ENCODE results near the gene XYLT2.
"Not testable (repeated sequence)": the region's sequence is repeated elsewhere in the genome, so short reads cannot be mapped to it uniquely, and the experiment has no call there.

Gene XYLT2

GRCh38 chr17:50329716-50330115 lies 16.2 kb upstream of the XYLT2 start:
- no peaks in the 10 kb centered on the region for H3K4me1 ChIP-seq
- DNase-seq (ENCODE audit: low spot score in 2 of 2), result no peak
- no peak overlapping the region for H3K4me3 ChIP-seq
- no peaks in the 10 kb centered on the region for H3K36me3 ChIP-seq (replicated peaks)
- in situ Hi-C loops (cut with MboI; ENCODE audit: low sequenced_read_pairs), result no loop called here
- no peaks in the 10 kb centered on the region for H3K9me3 ChIP-seq
- H3K27me3 ChIP-seq (ENCODE audit: low read depth), result no peaks in the 10 kb centered on the region

- in situ Hi-C loops (cut with MboI; ENCODE audit: low sequenced_read_pairs), result no loop called here
- H3K4me3 ChIP-seq, result no peak overlapping the region
- no peaks in the 10 kb centered on the region for H3K4me1 ChIP-seq
- no peaks in the 10 kb centered on the region for H3K36me3 ChIP-seq (replicated peaks)
- DNase-seq (ENCODE audit: low spot score in 2 of 2), result no peak
- H3K27me3 ChIP-seq (ENCODE audit: low read depth), result no peaks in the 10 kb centered on the region
- H3K9me3 ChIP-seq, result no peaks in the 10 kb centered on the region
Measured at GRCh38 chr17:50330151-50330775, 15.7 kb upstream of the XYLT2 start.

GRCh38 chr17:50331085-50331791 lies 14.7 kb upstream of the XYLT2 start:
- in situ Hi-C loops (cut with MboI; ENCODE audit: low sequenced_read_pairs), result no loop called here
- peaks cover 3% of the 10 kb centered on the region; the same call in 1 of the 2 replicates for H3K27me3 ChIP-seq (ENCODE audit: low read depth)

DNA sequence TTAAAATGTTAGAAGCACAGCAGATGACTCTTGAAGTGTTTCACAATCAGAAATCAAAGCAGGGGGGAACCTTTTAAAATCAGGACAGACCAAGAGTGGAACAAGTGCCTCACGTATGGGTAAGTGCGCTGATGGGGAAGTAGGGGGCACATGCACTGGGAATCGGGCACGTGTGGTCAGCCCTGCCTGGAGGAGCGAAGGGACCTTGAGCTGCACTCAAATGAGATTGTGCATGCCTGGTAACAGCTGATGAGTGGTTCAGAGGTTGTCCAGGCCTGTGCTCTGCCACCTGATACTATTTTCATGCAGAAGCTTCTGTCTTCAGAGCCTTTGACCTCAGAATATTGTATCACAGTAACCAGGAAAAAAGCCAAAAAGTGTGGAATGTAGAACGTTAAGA lies 13.7 kb upstream of the XYLT2 start:
- H3K4me1 ChIP-seq, result no peaks in the 10 kb centered on the region
- no peaks in the 10 kb centered on the region for H3K36me3 ChIP-seq (replicated peaks)
- H3K9me3 ChIP-seq, result no peaks in the 10 kb centered on the region
- DNase-seq (ENCODE audit: low spot score in 2 of 2), result no peak
- in situ Hi-C loops (cut with MboI; ENCODE audit: low sequenced_read_pairs), result no loop called here
- H3K4me3 ChIP-seq, result no peak overlapping the region
- peaks cover 4% of the 10 kb centered on the region; the same call in 1 of the 2 replicates for H3K27me3 ChIP-seq (ENCODE audit: low read depth)

More at GRCh38 chr17:50331085-50331791, 14.7 kb upstream of the XYLT2 start:
- no peak overlapping the region for H3K4me3 ChIP-seq
- H3K36me3 ChIP-seq (replicated peaks), result no peaks in the 10 kb centered on the region
- H3K9me3 ChIP-seq, result no peaks in the 10 kb centered on the region
- H3K4me1 ChIP-seq, result no peaks in the 10 kb centered on the region
- no peak for DNase-seq (ENCODE audit: low spot score in 2 of 2)

DNA sequence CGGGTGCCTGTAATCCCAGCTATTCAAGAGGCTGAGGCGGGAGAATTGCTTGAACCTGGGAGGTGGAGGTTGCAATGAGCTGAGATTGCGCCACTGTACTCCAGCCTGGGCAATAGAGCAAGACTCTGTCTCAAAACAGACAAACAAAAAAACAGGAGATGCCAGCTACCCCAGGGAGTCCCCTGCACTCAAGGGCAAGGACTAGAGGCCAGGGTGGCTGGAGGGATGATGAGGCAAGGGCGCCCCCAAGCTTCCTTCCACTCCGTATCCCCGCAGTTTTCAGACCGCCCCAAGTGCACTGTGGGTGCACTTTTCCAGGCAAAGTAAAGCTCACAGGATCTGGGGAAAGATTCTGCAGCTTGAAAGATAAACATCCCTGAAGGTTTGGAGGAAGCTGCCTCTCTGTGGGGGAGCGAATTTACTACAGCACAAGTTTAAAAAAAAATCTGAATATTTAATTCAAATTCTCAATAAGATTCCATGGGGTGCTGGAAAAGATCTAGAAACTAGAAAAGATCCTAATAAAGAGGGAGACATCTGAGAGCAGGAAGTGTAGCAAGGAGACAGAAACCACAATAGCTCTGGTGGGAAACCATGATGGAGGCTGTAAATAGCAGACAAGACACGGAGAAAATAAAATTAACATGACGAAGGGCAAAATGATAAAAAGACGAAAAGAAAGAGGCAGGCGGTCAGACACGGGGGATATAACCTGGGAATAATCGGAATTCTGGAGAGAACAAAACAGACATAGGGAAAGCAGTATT lies 12.5 kb upstream of the XYLT2 start:
- H3K27me3 ChIP-seq (ENCODE audit: low read depth); in situ Hi-C loops (cut with MboI; ENCODE audit: low sequenced_read_pairs); H3K4me3 ChIP-seq; H3K4me1 ChIP-seq; DNase-seq (ENCODE audit: low spot score in 2 of 2); H3K36me3 ChIP-seq (replicated peaks); H3K9me3 ChIP-seq: not testable (repeated sequence)

GRCh38 chr17:50337956-50338355 lies 8.0 kb upstream of the XYLT2 start:
- in situ Hi-C loops (cut with MboI; ENCODE audit: low sequenced_read_pairs), result no loop called here
- H3K4me3 ChIP-seq, result no peak overlapping the region
- H3K4me1 ChIP-seq, result no peaks in the 10 kb centered on the region
- peaks cover 4% of the 10 kb centered on the region; the same call in 1 of the 2 replicates for H3K27me3 ChIP-seq (ENCODE audit: low read depth)
- no peak for DNase-seq (ENCODE audit: low spot score in 2 of 2)
- H3K36me3 ChIP-seq (replicated peaks), result no peaks in the 10 kb centered on the region
- 0 out of 2 replicates have a peak, but pooled peaks cover 6% of the 10 kb centered on the region for H3K9me3 ChIP-seq

DNA sequence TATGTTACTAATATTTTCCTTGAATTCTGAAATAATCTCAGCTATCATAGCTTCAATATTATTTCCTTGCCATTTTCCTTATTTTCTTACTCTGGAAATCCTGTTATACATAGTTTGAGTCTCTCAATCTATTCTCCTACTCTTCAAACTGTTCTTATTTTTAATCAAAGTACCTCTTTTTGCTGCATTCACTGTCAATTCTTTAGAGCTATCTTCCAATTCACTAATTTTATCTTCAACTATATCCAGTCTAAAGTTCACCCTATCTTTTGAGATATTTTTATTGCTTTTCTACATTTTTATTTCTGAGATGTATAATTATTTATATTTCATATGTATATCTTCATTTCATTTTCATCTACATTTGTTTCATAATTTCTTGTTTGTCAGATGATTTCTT lies 7.3 kb upstream of the XYLT2 start:
- in situ Hi-C loops (cut with MboI; ENCODE audit: low sequenced_read_pairs), result no loop called here
- H3K9me3 ChIP-seq, result 0 out of 2 replicates have a peak, but pooled peaks cover 6% of the 10 kb centered on the region
- H3K4me1 ChIP-seq, result no peaks in the 10 kb centered on the region
- DNase-seq (ENCODE audit: low spot score in 2 of 2), result no peak
- H3K4me3 ChIP-seq, result no peak overlapping the region
- H3K36me3 ChIP-seq (replicated peaks), result no peaks in the 10 kb centered on the region
- peaks cover 4% of the 10 kb centered on the region; the same call in 1 of the 2 replicates for H3K27me3 ChIP-seq (ENCODE audit: low read depth)

- H3K36me3 ChIP-seq (replicated peaks), result no peaks in the 10 kb centered on the region
- H3K4me3 ChIP-seq, result no peak overlapping the region
- H3K9me3 ChIP-seq, result 0 out of 2 replicates have a peak, but pooled peaks cover 6% of the 10 kb centered on the region
- in situ Hi-C loops (cut with MboI; ENCODE audit: low sequenced_read_pairs), result no loop called here
- no peak for DNase-seq (ENCODE audit: low spot score in 2 of 2)
- H3K27me3 ChIP-seq (ENCODE audit: low read depth), result peaks cover 4% of the 10 kb centered on the region; the same call in 1 of the 2 replicates
- H3K4me1 ChIP-seq, result peaks cover 2% of the 10 kb centered on the region; the same call in 1 of the 2 replicates
Measured at GRCh38 chr17:50339381-50339780, 6.5 kb upstream of the XYLT2 start.

DNA sequence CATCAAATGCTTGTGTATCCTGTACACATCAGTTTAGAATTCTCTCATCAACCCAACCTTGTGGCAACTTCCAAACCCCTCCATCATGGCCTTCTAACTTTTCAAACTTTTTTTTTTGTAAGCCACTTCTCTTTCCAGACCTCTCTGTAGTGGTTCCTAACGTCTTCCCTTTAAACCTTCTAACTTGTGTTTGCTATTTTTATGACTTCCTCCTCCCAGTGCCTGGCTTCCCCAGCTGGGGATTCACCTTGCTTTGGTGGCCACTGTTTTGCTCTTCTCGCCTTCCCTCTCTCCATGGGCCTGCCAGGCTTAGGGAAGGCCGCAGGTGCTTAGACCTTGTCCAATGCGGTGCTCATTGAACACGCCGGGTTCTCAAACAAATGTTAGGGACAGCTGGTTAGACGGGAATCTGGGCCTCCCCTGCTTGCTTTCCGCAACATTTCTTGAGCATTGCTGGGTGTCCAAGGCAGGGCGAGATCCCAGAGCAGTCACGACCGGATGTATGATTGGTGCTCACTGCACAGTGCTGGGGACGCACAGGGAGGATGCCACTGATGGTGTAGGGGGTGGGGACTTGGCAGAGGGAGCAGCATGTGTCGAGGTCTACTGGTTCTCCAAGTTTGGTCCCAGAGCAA lies 1.1 kb upstream of the XYLT2 start:
- no peaks in the 10 kb centered on the region for H3K36me3 ChIP-seq (replicated peaks)
- no peaks in the 10 kb centered on the region; the same call in 1 of the 2 replicates for H3K27me3 ChIP-seq (ENCODE audit: low read depth)
- 0 out of 2 replicates have a peak, but pooled peaks cover 6% of the 10 kb centered on the region for H3K9me3 ChIP-seq
- no peak for DNase-seq (ENCODE audit: low spot score in 2 of 2)
- in situ Hi-C loops (cut with MboI; ENCODE audit: low sequenced_read_pairs), result no loop called here
- no peak overlapping the region for H3K4me3 ChIP-seq
- peaks cover 11% of the 10 kb centered on the region for H3K4me1 ChIP-seq

GRCh38 chr17:50346313-50347116 lies 589 bp downstream of the XYLT2 start:
- H3K9me3 ChIP-seq, result 0 out of 2 replicates have a peak, but pooled peaks cover 6% of the 10 kb centered on the region
- in situ Hi-C loops (cut with MboI; ENCODE audit: low sequenced_read_pairs), result no loop called here
- no peaks in the 10 kb centered on the region for H3K36me3 ChIP-seq (replicated peaks)
- DNase-seq (ENCODE audit: low spot score in 2 of 2), result peak; percentile 28 to 72
- H3K4me1 ChIP-seq, result peaks cover 11% of the 10 kb centered on the region
- no peaks in the 10 kb centered on the region for H3K27me3 ChIP-seq (ENCODE audit: low read depth)
- H3K4me3 ChIP-seq, result peak overlapping the region; percentile 80

DNA sequence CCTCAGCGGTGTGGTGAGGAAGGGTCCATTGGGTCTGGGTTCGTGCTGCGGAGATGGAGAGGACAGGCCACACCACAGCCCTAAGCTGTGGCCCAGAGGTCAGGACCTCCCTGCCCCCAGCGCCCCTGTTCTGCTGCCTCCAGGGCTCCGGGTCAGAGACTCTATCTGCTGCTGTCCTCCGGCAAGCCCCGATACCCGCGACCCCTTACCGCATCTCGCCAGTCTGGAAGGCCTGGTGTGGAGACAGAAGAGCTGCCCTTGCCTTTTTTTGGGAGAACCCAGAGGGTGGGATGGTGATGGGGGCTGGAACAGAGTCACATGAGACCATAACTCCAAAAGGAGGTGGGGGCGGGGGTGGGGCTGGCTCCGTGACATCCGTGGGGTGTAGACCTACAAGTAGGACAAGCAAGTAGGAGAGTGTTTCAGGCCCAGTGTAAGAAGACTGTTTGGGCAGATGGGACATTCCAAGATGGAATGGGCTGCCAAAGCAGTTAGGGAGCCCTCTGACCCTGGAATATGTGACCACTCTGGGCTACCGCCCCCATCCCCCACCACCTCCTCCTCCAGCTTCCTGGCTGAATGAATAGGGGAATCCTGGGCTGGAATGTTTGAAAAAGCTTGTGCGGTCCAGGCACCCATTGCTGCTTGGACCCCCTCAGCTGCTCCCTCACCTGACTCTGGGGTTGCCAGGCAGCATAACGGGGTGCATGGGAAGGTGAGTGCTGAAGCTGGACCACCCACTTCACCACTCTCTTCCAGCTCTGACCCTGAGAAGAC lies 1.4 kb downstream of the XYLT2 start:
- in situ Hi-C loops (cut with MboI; ENCODE audit: low sequenced_read_pairs), result no loop called here
- 0 out of 2 replicates have a peak, but pooled peaks cover 4% of the 10 kb centered on the region for H3K36me3 ChIP-seq (replicated peaks)
- peaks cover 11% of the 10 kb centered on the region for H3K4me1 ChIP-seq
- no peaks in the 10 kb centered on the region for H3K9me3 ChIP-seq
- no peaks in the 10 kb centered on the region for H3K27me3 ChIP-seq (ENCODE audit: low read depth)
- peak overlapping the region; percentile 80 for H3K4me3 ChIP-seq
- DNase-seq (ENCODE audit: low spot score in 2 of 2), result no peak

GRCh38 chr17:50347894-50348291 lies 2.0 kb downstream of the XYLT2 start:
- Histone ChIP-seq H3K36me3 (replicated peaks) (peaks cover 6% of the 10 kb centered on the region; the same call in 1 of the 2 replicates), H3K4me3 (no peak overlapping the region), H3K9me3 (no peaks in the 10 kb centered on the region), H3K4me1 (peaks cover 11% of the 10 kb centered on the region), H3K27me3 (ENCODE audit: low read depth) (no peaks in the 10 kb centered on the region)
- in situ Hi-C loops (cut with MboI; ENCODE audit: low sequenced_read_pairs), result no loop called here
- no peak for DNase-seq (ENCODE audit: low spot score in 2 of 2)

Data from HAP-1 (cell line).